AG09319 (cell line): ENCODE data around the gene CGB1.

Experiments used
- DNase-seq: peaks from one replicate; pipeline ENCODE4 v3.0.0-alpha.2; 2010; ENCODE audit warnings: low read depth; ENCODE audit errors: extremely low read depth
- CTCF ChIP-seq: IDR thresholded peaks from 2 replicates; pipeline ENCODE4 v1.5.1; 2011; ENCODE audit warnings: low read depth, mild to moderate bottlenecking, inconsistent platforms, low read length, moderate library complexity

CGB1 gene

GRCh38 chr19:49017041-49017665, 19.5 kb downstream of the CGB1 start, which contains the start of gene LHB:
Gene LHB, minus strand, starts transcription at chr19:49017091. Its CDS starts 10 bp downstream, at chr19:49017081.
- no peak for TF ChIP-seq CTCF
- no peak for DNase-seq

- no peak for TF ChIP-seq CTCF
- no peak for DNase-seq
These were observed 20.4 kb downstream of the CGB1 start for GRCh38 chr19:49016067-49016839.

GRCh38 chr19:49014870-49015255, 21.8 kb downstream of the CGB1 start:
- TF ChIP-seq CTCF = no peak
- no peak for DNase-seq

GRCh38 chr19:49014123-49014869, 22.4 kb downstream of the CGB1 start:
- TF ChIP-seq CTCF = no peak
- no peak for DNase-seq

GRCh38 chr19:49011194-49011593, 25.5 kb downstream of the CGB1 start:
- no peak for DNase-seq
- no peak for TF ChIP-seq CTCF

- TF ChIP-seq CTCF = no peak
- no peak for DNase-seq
These were observed 26.2 kb downstream of the CGB1 start for GRCh38 chr19:49010453-49010852.

GRCh38 chr19:49009828-49010227, 26.9 kb downstream of the CGB1 start:
- no peak for TF ChIP-seq CTCF
- no peak for DNase-seq
